Activated CD4-positive, alpha-beta T cell treated with anti-CD3 and anti-CD28 coated beads, Interleukin-2, amount 50 U/mL, for 24 hours (primary cell): ENCODE measurements around the gene FIG4.
"Not testable (repeated sequence)": the region's sequence is repeated elsewhere in the genome, so short reads cannot be mapped to it uniquely, and the experiment has no call there.

Experiments used
- DNase-seq, 2 donors: peaks; one replicate each; pipeline ENCODE4 v3.0.0-alpha.2; 2020; ENCODE audit warnings: low read depth in 1 of 2, low spot score in 1 of 2

Gene FIG4

GRCh38 chr6:109793792-109794191 lies 102.7 kb downstream of the FIG4 start:
- no peak for DNase-seq

GRCh38 chr6:109794201-109794923 lies 103.3 kb downstream of the FIG4 start:
- DNase-seq = no peak

- DNase-seq = no peak
Measured at GRCh38 chr6:109795994-109796555, 105.0 kb downstream of the FIG4 start.

- DNase-seq = no peak
Measured at GRCh38 chr6:109799129-109799528, 108.0 kb downstream of the FIG4 start.

- DNase-seq = no peak
Measured at GRCh38 chr6:109799664-109800063, 108.6 kb downstream of the FIG4 start.

GRCh38 chr6:109800771-109801170 lies 109.7 kb downstream of the FIG4 start:
- DNase-seq = no peak

GRCh38 chr6:109801794-109802193 lies 110.7 kb downstream of the FIG4 start:
- no peak for DNase-seq

- no peak for DNase-seq
Measured at GRCh38 chr6:109804020-109804419, 112.9 kb downstream of the FIG4 start.

GRCh38 chr6:109807881-109808280 lies 116.8 kb downstream of the FIG4 start:
- no peak for DNase-seq

GRCh38 chr6:109808837-109809236 lies 117.7 kb downstream of the FIG4 start:
- DNase-seq = no peak

- no peak for DNase-seq
Measured at GRCh38 chr6:109815054-109815453, 124.0 kb downstream of the FIG4 start.

- DNase-seq = no peak
Measured at GRCh38 chr6:109816452-109817374, 125.6 kb downstream of the FIG4 start.

GRCh38 chr6:109820706-109821350 lies 129.7 kb downstream of the FIG4 start:
- no peak for DNase-seq

- no peak for DNase-seq
Measured at GRCh38 chr6:109821428-109821827, 130.3 kb downstream of the FIG4 start.

GRCh38 chr6:109824105-109824504 lies 133.0 kb downstream of the FIG4 start:
- no peak for DNase-seq

- no peak for DNase-seq
Measured at GRCh38 chr6:109826551-109826950, 135.5 kb downstream of the FIG4 start.

- DNase-seq = not testable (repeated sequence)
Measured at GRCh38 chr6:109831352-109831751, 140.3 kb downstream of the FIG4 start.

- no peak for DNase-seq
Measured at GRCh38 chr6:109834131-109834530, 143.0 kb downstream of the FIG4 start.

- no peak for DNase-seq
Measured at GRCh38 chr6:109834595-109835437, 143.7 kb downstream of the FIG4 start.

GRCh38 chr6:109840034-109840433 lies 148.9 kb downstream of the FIG4 start:
- DNase-seq = no peak

- no peak for DNase-seq
Measured at GRCh38 chr6:109840796-109841195, 149.7 kb downstream of the FIG4 start.
